Peyer's patch (tissue), 4 donors: ENCODE results near the gene SLC22A17.

ENCODE experiments used
- POLR2A ChIP-seq, 2 donors: fragments of 450-650 bp; IDR thresholded peaks; one replicate each; pipeline ENCODE4 v1.5.1; 2017; ENCODE audit warnings: antibody characterized with exemption in 2 of 2, mild to moderate bottlenecking in 2 of 2, moderate library complexity in 2 of 2
- TF ChIP-seq, protein P1 (sequence below), 6 experiments: fragments of 450-650 bp in 4 of 6; fragments of 200-600 bp in 2 of 6; sonication (generic) in 1 of 6; IDR thresholded peaks; one replicate each; pipeline ENCODE4 v1.5.1; 2017 to 2019; ENCODE audit warnings: antibody characterized with exemption in 6 of 6, mild to moderate bottlenecking in 3 of 6, moderate library complexity in 1 of 6

DNA sequence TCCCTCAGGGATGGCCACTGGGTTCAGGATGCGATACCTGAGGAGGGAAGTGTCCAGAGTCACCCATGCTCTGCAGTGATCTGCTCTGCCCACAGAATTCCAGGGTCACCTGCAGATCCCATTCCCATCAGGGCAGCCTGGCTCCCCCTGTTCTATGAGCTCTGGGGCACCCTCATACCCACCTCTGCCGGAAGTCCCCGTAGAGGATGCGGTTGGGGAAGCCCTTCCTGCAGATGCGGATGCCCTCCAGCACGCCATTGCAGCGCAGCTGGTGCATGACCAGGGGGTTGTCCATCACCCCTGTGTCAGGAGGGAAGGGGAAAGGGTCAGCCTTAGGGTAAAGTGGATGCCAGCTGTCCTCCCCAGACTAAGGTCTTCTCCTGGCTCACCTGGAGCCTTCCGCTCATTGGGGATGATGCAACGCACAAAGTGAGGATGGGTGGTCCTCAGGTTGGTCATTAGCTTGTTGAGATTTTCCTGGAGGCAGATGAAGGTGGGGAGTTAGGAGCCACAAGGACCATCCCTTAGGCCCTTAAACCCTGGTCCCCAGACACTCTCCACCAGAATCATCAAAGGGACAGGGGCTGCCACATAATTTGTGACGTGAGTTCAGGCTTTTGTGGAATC is 44.2 kb upstream of the SLC22A17 start:
- TF ChIP-seq, protein P1, sequence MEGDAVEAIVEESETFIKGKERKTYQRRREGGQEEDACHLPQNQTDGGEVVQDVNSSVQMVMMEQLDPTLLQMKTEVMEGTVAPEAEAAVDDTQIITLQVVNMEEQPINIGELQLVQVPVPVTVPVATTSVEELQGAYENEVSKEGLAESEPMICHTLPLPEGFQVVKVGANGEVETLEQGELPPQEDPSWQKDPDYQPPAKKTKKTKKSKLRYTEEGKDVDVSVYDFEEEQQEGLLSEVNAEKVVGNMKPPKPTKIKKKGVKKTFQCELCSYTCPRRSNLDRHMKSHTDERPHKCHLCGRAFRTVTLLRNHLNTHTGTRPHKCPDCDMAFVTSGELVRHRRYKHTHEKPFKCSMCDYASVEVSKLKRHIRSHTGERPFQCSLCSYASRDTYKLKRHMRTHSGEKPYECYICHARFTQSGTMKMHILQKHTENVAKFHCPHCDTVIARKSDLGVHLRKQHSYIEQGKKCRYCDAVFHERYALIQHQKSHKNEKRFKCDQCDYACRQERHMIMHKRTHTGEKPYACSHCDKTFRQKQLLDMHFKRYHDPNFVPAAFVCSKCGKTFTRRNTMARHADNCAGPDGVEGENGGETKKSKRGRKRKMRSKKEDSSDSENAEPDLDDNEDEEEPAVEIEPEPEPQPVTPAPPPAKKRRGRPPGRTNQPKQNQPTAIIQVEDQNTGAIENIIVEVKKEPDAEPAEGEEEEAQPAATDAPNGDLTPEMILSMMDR (IDR thresholded peaks at IDR 0.05): no peak
- no peak for TF ChIP-seq POLR2A (IDR thresholded peaks at IDR 0.05)
